ENCODE measurements around the gene FOLH1.
"Not testable (repeated sequence)": the region's sequence is repeated elsewhere in the genome, so short reads cannot be mapped to it uniquely, and the experiment has no call there.

- not testable (repeated sequence) for TF ChIP-seq POLR2A (IDR thresholded peaks at IDR 0.05; ENCODE audit: low read length); GATA1 (IDR thresholded peaks at IDR 0.05; ENCODE audit: low read depth, low read length)
These were observed 30.5 kb downstream of the FOLH1 start for GRCh38 chr11:49177936-49178335.

Data from erythroblast (primary cell).